Stimulated activated CD8-positive, alpha-beta memory T cell treated with anti-CD3 and anti-CD28 coated beads, Interleukin-4, amount 100 ng/mL, for 4 hours (primary cell): ENCODE measurements around the gene CDH5.
"Not testable (repeated sequence)": the region's sequence is repeated elsewhere in the genome, so short reads cannot be mapped to it uniquely, and the experiment has no call there.

Experiments used
- DNase-seq, 2 donors: peaks; one replicate each; pipeline ENCODE4 v3.0.0-alpha.2; 2020; ENCODE audit warnings: low read depth in 2 of 2, low spot score in 1 of 2

CDH5 gene

GRCh38 chr16:66435896-66436295, 69.4 kb downstream of the CDH5 start:
- no peak for DNase-seq

- DNase-seq, result no peak
These were observed 71.0 kb downstream of the CDH5 start for GRCh38 chr16:66437391-66437945.

- no peak for DNase-seq
These were observed 72.0 kb downstream of the CDH5 start for GRCh38 chr16:66438536-66438935.

GRCh38 chr16:66439051-66439730, 72.7 kb downstream of the CDH5 start:
- DNase-seq, result no peak

- DNase-seq, result no peak
These were observed 73.8 kb downstream of the CDH5 start for GRCh38 chr16:66440271-66440802.

- no peak for DNase-seq
These were observed 74.5 kb downstream of the CDH5 start for GRCh38 chr16:66440970-66441369.

GRCh38 chr16:66441586-66442375, 75.3 kb downstream of the CDH5 start:
- no peak for DNase-seq

GRCh38 chr16:66442502-66443268, 76.2 kb downstream of the CDH5 start:
- no peak for DNase-seq

- DNase-seq, result no peak
These were observed 76.8 kb downstream of the CDH5 start for GRCh38 chr16:66443269-66443652.

- DNase-seq, result no peak
These were observed 77.6 kb downstream of the CDH5 start for GRCh38 chr16:66444049-66444481.

- DNase-seq, result no peak
These were observed 80.2 kb downstream of the CDH5 start for GRCh38 chr16:66446737-66447136.

GRCh38 chr16:66447491-66447890, 81.0 kb downstream of the CDH5 start:
- no peak for DNase-seq

- DNase-seq, result no peak
These were observed 85.1 kb downstream of the CDH5 start for GRCh38 chr16:66451548-66451947.

GRCh38 chr16:66453230-66453629, 86.7 kb downstream of the CDH5 start:
- not testable (repeated sequence) for DNase-seq
